Measurements from ENCODE around the gene MYOM1. TPM values are rescaled to one million over a fixed set of nuclear protein-coding genes. Genes with fewer than 3 reads are reported as not detected.
"Not testable (repeated sequence)": the region's sequence is repeated elsewhere in the genome, so short reads cannot be mapped to it uniquely, and the experiment has no call there.

Gene MYOM1
- total RNA-seq, 1 donor from 2014 or later: 2.4 TPM

GRCh38 chr18:3053081-3053480 lies 166.7 kb downstream of the MYOM1 start:
- H3K4me3 Mint-ChIP-seq (ENCODE audit: low read depth): no peak overlapping the region

DNA sequence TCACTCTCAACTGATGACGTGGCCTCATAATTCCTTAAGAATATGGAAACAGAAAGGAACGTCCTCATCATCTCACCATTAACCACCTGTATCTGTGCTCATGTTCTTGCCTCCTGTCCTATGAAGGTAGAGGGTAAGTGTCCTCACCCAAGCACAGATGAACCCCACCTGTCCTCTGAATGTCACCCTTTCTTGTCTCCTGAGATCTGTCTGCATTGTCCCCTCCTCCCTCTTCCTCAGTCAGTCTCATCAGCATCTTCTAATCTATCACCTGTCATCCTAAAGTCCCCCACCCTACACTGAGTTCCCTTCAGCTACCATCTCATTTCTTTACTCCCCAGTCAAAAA lies 167.4 kb downstream of the MYOM1 start:
- Mint-ChIP-seq H3K27ac (peak overlapping the region; percentile 21), H3K9me3 (peaks cover 19% of the 10 kb centered on the region), H3K36me3 (ENCODE audit: low read depth) (peaks cover 16% of the 10 kb centered on the region), H3K4me3 (ENCODE audit: low read depth) (no peak overlapping the region), H3K4me1 (ENCODE audit: low read depth) (peaks cover 27% of the 10 kb centered on the region), H3K27me3 (ENCODE audit: low read depth) (no peaks in the 10 kb centered on the region)
- no peak for DNase-seq (ENCODE audit: low spot score)
- intact Hi-C loops (cut with micrococcal nuclease): no loop called here

More at GRCh38 chr18:3053081-3053480, 166.7 kb downstream of the MYOM1 start:
- Mint-ChIP-seq H3K9me3 (peaks cover 19% of the 10 kb centered on the region), H3K27me3 (ENCODE audit: low read depth) (no peaks in the 10 kb centered on the region), H3K4me1 (ENCODE audit: low read depth) (peaks cover 30% of the 10 kb centered on the region), H3K36me3 (ENCODE audit: low read depth) (peaks cover 16% of the 10 kb centered on the region), H3K27ac (no peak overlapping the region)
- no peak for DNase-seq (ENCODE audit: low spot score)
- intact Hi-C loops (cut with micrococcal nuclease): no loop called here

- Mint-ChIP-seq H3K4me3 (ENCODE audit: low read depth) (no peak overlapping the region), H3K9me3 (peaks cover 19% of the 10 kb centered on the region), H3K27ac (no peak overlapping the region), H3K36me3 (ENCODE audit: low read depth) (peaks cover 16% of the 10 kb centered on the region), H3K27me3 (ENCODE audit: low read depth) (no peaks in the 10 kb centered on the region), H3K4me1 (ENCODE audit: low read depth) (peaks cover 23% of the 10 kb centered on the region)
- intact Hi-C loops (cut with micrococcal nuclease): no loop called here
- no peak for DNase-seq (ENCODE audit: low spot score)
These were observed 167.9 kb downstream of the MYOM1 start for GRCh38 chr18:3051718-3052410.

- DNase-seq (ENCODE audit: low spot score); intact Hi-C loops (cut with micrococcal nuclease); H3K4me3 Mint-ChIP-seq (ENCODE audit: low read depth); H3K27ac Mint-ChIP-seq; H3K27me3 Mint-ChIP-seq (ENCODE audit: low read depth): not testable (repeated sequence)
- Mint-ChIP-seq H3K9me3 (peaks cover 19% of the 10 kb centered on the region), H3K36me3 (ENCODE audit: low read depth) (peaks cover 16% of the 10 kb centered on the region), H3K4me1 (ENCODE audit: low read depth) (peaks cover 31% of the 10 kb centered on the region)
These were observed 169.8 kb downstream of the MYOM1 start for GRCh38 chr18:3049897-3050454.

DNA sequence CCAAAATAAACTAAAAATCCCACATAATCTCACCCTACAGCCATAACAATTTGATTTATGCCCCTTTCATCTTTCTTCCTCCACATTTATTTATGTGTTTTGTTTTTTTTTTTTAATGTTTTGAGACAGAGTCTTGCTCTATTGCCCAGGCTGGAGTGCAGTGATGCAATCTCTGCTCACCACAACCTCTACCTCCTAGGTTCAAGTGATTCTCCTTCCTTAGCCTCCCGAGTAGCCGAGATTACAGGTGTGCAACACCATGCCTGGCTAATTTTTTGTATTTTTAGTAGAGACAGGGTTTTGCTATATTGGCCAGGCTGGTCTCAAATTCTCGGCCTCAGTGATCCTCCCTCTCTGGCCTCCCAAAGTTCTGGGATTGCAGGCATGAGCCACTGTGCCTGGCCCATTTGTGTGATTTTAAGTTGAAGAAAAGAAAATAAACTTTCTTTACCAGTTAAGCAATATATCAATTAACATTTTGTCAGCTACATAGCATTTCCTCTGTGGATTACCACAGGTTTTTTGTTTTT lies 170.9 kb downstream of the MYOM1 start:
- peaks cover 14% of the 10 kb centered on the region for H3K9me3 Mint-ChIP-seq
- peaks cover 32% of the 10 kb centered on the region for H3K4me1 Mint-ChIP-seq (ENCODE audit: low read depth)
- H3K27me3 Mint-ChIP-seq (ENCODE audit: low read depth): no peaks in the 10 kb centered on the region
- DNase-seq (ENCODE audit: low spot score): no peak
- no peak overlapping the region for H3K27ac Mint-ChIP-seq
- no peak overlapping the region for H3K4me3 Mint-ChIP-seq (ENCODE audit: low read depth)
- intact Hi-C loops (cut with micrococcal nuclease): no loop called here
- peaks cover 12% of the 10 kb centered on the region for H3K36me3 Mint-ChIP-seq (ENCODE audit: low read depth)

DNA sequence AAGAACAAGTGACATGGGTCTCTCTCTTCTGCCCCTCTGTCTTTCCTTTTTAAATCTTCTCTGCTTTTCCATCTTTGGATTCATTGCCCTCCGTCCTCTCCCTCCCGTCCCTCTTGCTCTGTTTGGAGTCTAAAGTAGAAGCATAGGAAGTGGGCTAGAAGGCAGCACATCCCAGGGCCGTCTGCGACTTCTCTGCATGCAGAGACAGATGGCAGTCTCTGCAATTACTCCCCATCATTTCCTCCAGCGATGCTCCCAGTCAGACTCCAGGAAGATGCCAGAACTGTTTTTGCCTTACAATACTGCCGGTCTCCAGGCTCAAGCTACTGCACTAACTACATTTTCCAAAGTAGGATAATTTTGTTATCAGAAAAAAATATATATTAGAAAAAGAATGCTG lies 171.6 kb downstream of the MYOM1 start:
- no peaks in the 10 kb centered on the region for H3K27me3 Mint-ChIP-seq (ENCODE audit: low read depth)
- H3K36me3 Mint-ChIP-seq (ENCODE audit: low read depth): peaks cover 6% of the 10 kb centered on the region
- intact Hi-C loops (cut with micrococcal nuclease): no loop called here
- H3K27ac Mint-ChIP-seq: no peak overlapping the region
- peaks cover 8% of the 10 kb centered on the region for H3K9me3 Mint-ChIP-seq
- DNase-seq (ENCODE audit: low spot score): no peak
- peaks cover 30% of the 10 kb centered on the region for H3K4me1 Mint-ChIP-seq (ENCODE audit: low read depth)
- H3K4me3 Mint-ChIP-seq (ENCODE audit: low read depth): no peak overlapping the region

- Mint-ChIP-seq H3K9me3 (no peaks in the 10 kb centered on the region), H3K27ac (peak overlapping the region; percentile 50), H3K36me3 (ENCODE audit: low read depth) (no peaks in the 10 kb centered on the region), H3K4me1 (ENCODE audit: low read depth) (peaks cover 23% of the 10 kb centered on the region), H3K27me3 (ENCODE audit: low read depth) (no peaks in the 10 kb centered on the region), H3K4me3 (ENCODE audit: low read depth) (no peak overlapping the region)
- DNase-seq (ENCODE audit: low spot score): no peak
- intact Hi-C loops (cut with micrococcal nuclease): loop anchor here (1.0 kb wide), 1 partner anchor 13 kb away; no protein-coding TSS in a partner anchor
These were observed 173.5 kb downstream of the MYOM1 start for GRCh38 chr18:3046216-3046808.

DNA sequence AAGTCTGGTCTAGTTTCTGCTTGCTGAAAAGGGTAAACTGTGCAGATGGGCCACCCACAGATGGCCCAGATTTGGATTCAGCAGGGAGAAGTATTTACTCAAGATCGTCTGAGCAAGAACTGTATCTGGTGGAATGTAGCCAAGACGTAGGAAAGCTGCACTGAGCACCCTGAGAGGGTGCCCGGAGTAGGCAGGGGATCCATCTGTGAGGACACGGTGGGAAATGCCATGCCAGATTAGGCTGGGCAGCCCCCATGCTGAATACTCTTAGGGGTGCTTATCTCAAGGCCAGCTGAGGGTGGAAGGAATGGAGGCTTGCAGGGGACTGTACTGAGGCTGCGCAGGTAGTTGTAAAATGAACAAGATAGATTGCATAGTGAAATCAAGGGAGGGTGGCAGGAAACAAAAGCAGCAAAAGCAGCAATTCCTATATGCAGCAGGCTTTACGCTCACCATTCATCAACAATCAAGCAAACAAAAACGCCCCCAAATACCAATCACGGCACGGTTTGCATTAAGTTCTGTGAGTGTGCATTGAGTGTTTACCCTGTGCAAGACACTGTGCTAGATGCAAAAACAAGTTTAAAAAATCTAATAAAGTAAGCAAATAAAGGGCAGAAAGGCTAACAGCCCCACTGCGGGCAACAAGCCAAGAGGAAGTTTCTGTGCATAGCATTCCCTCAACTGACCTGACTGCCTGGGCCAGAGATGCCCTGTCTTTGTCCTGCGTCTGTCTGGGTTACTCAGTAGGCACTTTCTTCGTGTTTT lies 174.7 kb downstream of the MYOM1 start:
- Mint-ChIP-seq H3K9me3 (no peaks in the 10 kb centered on the region), H3K27ac (no peak overlapping the region), H3K27me3 (ENCODE audit: low read depth) (no peaks in the 10 kb centered on the region), H3K36me3 (ENCODE audit: low read depth) (no peaks in the 10 kb centered on the region), H3K4me3 (ENCODE audit: low read depth) (no peak overlapping the region), H3K4me1 (ENCODE audit: low read depth) (peaks cover 24% of the 10 kb centered on the region)
- DNase-seq (ENCODE audit: low spot score): no peak
- intact Hi-C loops (cut with micrococcal nuclease): no loop called here

DNA sequence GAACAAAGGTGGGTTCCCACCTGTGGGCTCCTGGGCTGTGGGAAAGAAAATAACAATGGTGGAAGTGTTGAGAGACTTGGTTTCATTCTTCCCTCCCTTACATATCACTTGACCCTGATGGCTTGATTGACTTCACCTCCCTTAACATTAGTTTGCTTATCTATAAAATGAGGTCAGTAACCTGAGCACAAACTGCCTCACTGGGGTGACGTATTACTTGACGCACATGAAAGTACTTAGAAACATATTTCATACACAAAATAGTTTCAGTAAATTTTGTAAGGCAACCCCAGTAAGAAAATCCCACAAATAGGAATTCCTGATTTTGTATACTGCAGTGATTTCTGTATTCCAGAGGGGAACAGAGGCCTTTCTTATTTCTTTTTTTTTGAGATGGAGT lies 177.4 kb downstream of the MYOM1 start:
- intact Hi-C loops (cut with micrococcal nuclease): no loop called here
- no peak for DNase-seq (ENCODE audit: low spot score)
- no peak overlapping the region for H3K27ac Mint-ChIP-seq
- H3K4me1 Mint-ChIP-seq (ENCODE audit: low read depth): peaks cover 32% of the 10 kb centered on the region
- H3K9me3 Mint-ChIP-seq: no peaks in the 10 kb centered on the region
- no peak overlapping the region for H3K4me3 Mint-ChIP-seq (ENCODE audit: low read depth)
- H3K27me3 Mint-ChIP-seq (ENCODE audit: low read depth): no peaks in the 10 kb centered on the region
- H3K36me3 Mint-ChIP-seq (ENCODE audit: low read depth): no peaks in the 10 kb centered on the region

- intact Hi-C loops (cut with micrococcal nuclease): no loop called here
- Mint-ChIP-seq H3K27ac (no peak overlapping the region), H3K36me3 (ENCODE audit: low read depth) (no peaks in the 10 kb centered on the region)
These were observed 177.9 kb downstream of the MYOM1 start for GRCh38 chr18:3041843-3042242.

DNA sequence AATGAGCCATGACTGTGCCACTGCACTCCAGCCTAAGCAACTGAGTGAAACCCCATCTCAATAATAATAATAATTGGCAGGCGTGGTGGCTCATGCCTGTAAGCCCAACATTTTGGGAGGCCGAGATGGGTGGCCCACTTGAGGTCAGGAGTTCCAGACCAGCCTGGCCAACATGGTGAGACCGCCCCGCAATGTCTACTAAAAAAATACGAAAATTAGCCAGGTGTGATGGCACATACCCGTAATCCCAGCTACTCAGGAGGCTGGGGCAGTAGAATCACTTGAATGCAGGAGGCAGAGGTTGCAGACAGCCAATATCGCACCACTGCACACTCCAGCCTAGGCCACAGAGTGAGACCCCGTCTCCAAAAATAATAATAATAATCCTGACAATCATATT lies 178.9 kb downstream of the MYOM1 start:
- Mint-ChIP-seq H3K36me3 (ENCODE audit: low read depth) (no peaks in the 10 kb centered on the region), H3K27me3 (ENCODE audit: low read depth) (no peaks in the 10 kb centered on the region), H3K27ac (no peak overlapping the region), H3K9me3 (no peaks in the 10 kb centered on the region), H3K4me1 (ENCODE audit: low read depth) (peaks cover 26% of the 10 kb centered on the region), H3K4me3 (ENCODE audit: low read depth) (no peak overlapping the region)
- intact Hi-C loops (cut with micrococcal nuclease): no loop called here
- no peak for DNase-seq (ENCODE audit: low spot score)

More at GRCh38 chr18:3041843-3042242, 177.9 kb downstream of the MYOM1 start:
- Mint-ChIP-seq H3K4me3 (ENCODE audit: low read depth) (no peak overlapping the region), H3K4me1 (ENCODE audit: low read depth) (peaks cover 31% of the 10 kb centered on the region), H3K27me3 (ENCODE audit: low read depth) (no peaks in the 10 kb centered on the region), H3K9me3 (no peaks in the 10 kb centered on the region)
- no peak for DNase-seq (ENCODE audit: low spot score)

DNA sequence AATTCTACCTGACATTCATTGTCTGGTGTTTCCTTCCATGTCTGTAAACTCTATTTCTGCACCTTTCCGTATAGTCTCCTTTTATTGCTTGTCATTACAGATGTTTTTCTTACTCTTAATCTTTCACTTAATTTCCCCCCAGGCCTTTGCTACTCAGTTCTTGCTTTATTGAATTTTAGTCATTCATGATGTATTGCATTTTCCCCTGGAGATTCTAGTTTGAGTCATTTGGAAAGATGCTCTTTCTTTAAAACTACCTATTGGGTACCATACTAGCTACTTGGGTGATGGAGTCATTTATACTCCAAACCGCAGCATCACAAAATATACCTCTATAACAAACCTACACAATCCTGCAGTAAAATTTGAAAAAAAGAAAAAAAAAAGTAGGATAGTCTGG lies 179.6 kb downstream of the MYOM1 start:
- Mint-ChIP-seq H3K36me3 (ENCODE audit: low read depth) (no peaks in the 10 kb centered on the region), H3K4me1 (ENCODE audit: low read depth) (peaks cover 22% of the 10 kb centered on the region), H3K4me3 (ENCODE audit: low read depth) (no peak overlapping the region), H3K9me3 (no peaks in the 10 kb centered on the region), H3K27me3 (ENCODE audit: low read depth) (no peaks in the 10 kb centered on the region), H3K27ac (peak overlapping the region; percentile 18)
- intact Hi-C loops (cut with micrococcal nuclease): no loop called here
- no peak for DNase-seq (ENCODE audit: low spot score)

Measured in activated T-helper 2 cell treated with anti-CD3 and anti-CD28 coated beads, Interferon-gamma antibody, Interleukin-2, Interleukin-4, amounts not matched to agents 10 μg/mL and 5 μg/mL and 100 μg/mL, durations not matched to agents 14 hours and 24 hours and 36 hours (primary cell).